ENCODE results near the gene GSTO2.

- TF ChIP-seq, protein P1, sequence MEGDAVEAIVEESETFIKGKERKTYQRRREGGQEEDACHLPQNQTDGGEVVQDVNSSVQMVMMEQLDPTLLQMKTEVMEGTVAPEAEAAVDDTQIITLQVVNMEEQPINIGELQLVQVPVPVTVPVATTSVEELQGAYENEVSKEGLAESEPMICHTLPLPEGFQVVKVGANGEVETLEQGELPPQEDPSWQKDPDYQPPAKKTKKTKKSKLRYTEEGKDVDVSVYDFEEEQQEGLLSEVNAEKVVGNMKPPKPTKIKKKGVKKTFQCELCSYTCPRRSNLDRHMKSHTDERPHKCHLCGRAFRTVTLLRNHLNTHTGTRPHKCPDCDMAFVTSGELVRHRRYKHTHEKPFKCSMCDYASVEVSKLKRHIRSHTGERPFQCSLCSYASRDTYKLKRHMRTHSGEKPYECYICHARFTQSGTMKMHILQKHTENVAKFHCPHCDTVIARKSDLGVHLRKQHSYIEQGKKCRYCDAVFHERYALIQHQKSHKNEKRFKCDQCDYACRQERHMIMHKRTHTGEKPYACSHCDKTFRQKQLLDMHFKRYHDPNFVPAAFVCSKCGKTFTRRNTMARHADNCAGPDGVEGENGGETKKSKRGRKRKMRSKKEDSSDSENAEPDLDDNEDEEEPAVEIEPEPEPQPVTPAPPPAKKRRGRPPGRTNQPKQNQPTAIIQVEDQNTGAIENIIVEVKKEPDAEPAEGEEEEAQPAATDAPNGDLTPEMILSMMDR (conservative IDR thresholded peaks at IDR 0.05): no peak
- no peak for TF ChIP-seq ZFX (IDR thresholded peaks at IDR 0.05)
These were observed 30.3 kb downstream of the GSTO2 start for GRCh38 chr10:104299031-104299904.
